HepG2 (cell line): Measurements from ENCODE around the gene STK32C. TPM values are rescaled to one million over a fixed set of nuclear protein-coding genes. Genes with fewer than 3 reads are reported as not detected.

Experiments used
- ATAC-seq: fragments of 200-7000 bp; cut with Tn5 transposase; 3 replicates; pipeline ENCODE4 v1.9.1; 2020; ENCODE audit warnings: mild to moderate bottlenecking, moderate library complexity
- BruUV-seq: library from RNA; stranded (reverse); fragments of 400-500 nt; replicated peaks from 2 replicates; lab custom pipeline; 2021; lab: Mats Ljungman, UMichigan
- CTCF ChIA-PET: fragments of 300-600 bp; formaldehyde crosslinking; extraction: SDS; loops from one replicate; lab custom pipeline; 2021; ENCODE audit warnings: low total read pairs, inconsistent platforms, low intra/inter-chr PET ratio; lab: Yijun Ruan, JAX
- POLR2A ChIA-PET: fragments of 350-600 bp; sonication (Branson Sonifier 250); formaldehyde crosslinking; loops from one replicate; lab custom pipeline; 2020; ENCODE audit warnings: antibody characterized with exemption, inconsistent platforms; lab: Yijun Ruan, JAX
- DNase-seq: peaks from one replicate; pipeline ENCODE4 v3.0.0-alpha.2; 2015; ENCODE audit warnings: low spot score
- FAIRE-seq: peaks from 3 replicates; lab custom pipeline; 2011; peaks lifted over from hg19 to GRCh38; lab: Jason Lieb, UNC
- H2AFZ ChIP-seq: one replicate; pipeline ENCODE4 v1.6.1; 2011; ENCODE audit warnings: low read length, inconsistent platforms
- H3K27ac ChIP-seq: fragments of 300-600 bp; 3 replicates; pipeline ENCODE4 v1.8.0; 2011; ENCODE audit warnings: mixed run types, mild to moderate bottlenecking, mixed read lengths, low read length, inconsistent platforms; ENCODE audit not compliant: insufficient read depth; ENCODE audit errors: extremely low read length
- H3K27me3 ChIP-seq, 2 experiments: fragments of 200-600 bp in 1 of 2; 2 replicates in 1 of 2; 3 replicates in 1 of 2; pipeline versions ENCODE4 v1.6.0 to v1.8.0; 2011; ENCODE audit warnings: low read length in 2 of 2, mild to moderate bottlenecking in 2 of 2, moderate library complexity in 2 of 2, inconsistent platforms in 1 of 2; ENCODE audit not compliant: insufficient read depth in 2 of 2, control insufficient read depth in 1 of 2
- H3K36me3 ChIP-seq, 2 experiments: fragments of 200-600 bp in 1 of 2; replicated peaks in 1 of 2; 2 replicates in 1 of 2; 3 replicates in 1 of 2; pipeline versions ENCODE4 v1.5.1 to v1.8.0; 2011; ENCODE audit warnings: low read length in 2 of 2, inconsistent platforms in 1 of 2; ENCODE audit not compliant: insufficient read depth in 2 of 2, control insufficient read depth in 1 of 2
- H3K4me1 ChIP-seq: 2 replicates; pipeline ENCODE4 v1.5.1; 2012; ENCODE audit warnings: low read length, inconsistent platforms; ENCODE audit not compliant: insufficient read depth
- H3K4me2 ChIP-seq: 2 replicates; pipeline ENCODE4 v1.6.0; 2011; ENCODE audit warnings: low read depth, low read length, inconsistent platforms
- H3K4me3 ChIP-seq, 3 experiments: fragments of 200-600 bp in 1 of 3; sonication (generic), shearing (Covaris generic) in 1 of 3; replicated peaks in 1 of 3; 2 replicates each; pipeline ENCODE4 v1.5.1; 2011 to 2016; ENCODE audit warnings: low read length in 3 of 3, inconsistent platforms in 2 of 3, low read depth in 2 of 3, mild to moderate bottlenecking in 2 of 3, control low read depth in 1 of 3, mixed read lengths in 1 of 3; ENCODE audit not compliant: insufficient read depth in 1 of 3
- H3K79me2 ChIP-seq: one replicate; pipeline ENCODE4 v1.6.1; 2011; ENCODE audit warnings: low read length, inconsistent platforms; ENCODE audit not compliant: insufficient read depth
- H3K9ac ChIP-seq: 2 replicates; pipeline ENCODE4 v1.6.0; 2011; ENCODE audit warnings: mild to moderate bottlenecking, low read depth, low read length, inconsistent platforms; ENCODE audit not compliant: insufficient read depth
- H3K9me3 ChIP-seq: 2 replicates; pipeline ENCODE4 v1.5.1; 2012; ENCODE audit warnings: mild to moderate bottlenecking, low read length
- H4K20me1 ChIP-seq: 2 replicates; pipeline ENCODE4 v1.6.0; 2011; ENCODE audit warnings: inconsistent platforms, mild to moderate bottlenecking, low read length, moderate library complexity; ENCODE audit not compliant: insufficient read depth
- AHDC1 ChIP-seq: sonication (generic); formaldehyde crosslinking; IDR thresholded peaks from 2 replicates; pipeline ENCODE4 v1.5.1; 2020; ENCODE audit warnings: mild to moderate bottlenecking, missing genetic modification reagents, borderline replicate concordance
- CREM ChIP-seq, 2 experiments: sonication (generic) in 1 of 2; formaldehyde crosslinking in 1 of 2; IDR thresholded peaks; 2 replicates each; pipeline versions ENCODE4 v1.4.0 to v1.6.1; 2016 to 2020; ENCODE audit warnings: antibody characterized with exemption in 1 of 2, mild to moderate bottlenecking in 1 of 2, missing genetic modification reagents in 1 of 2
- ELF1 ChIP-seq: sonication (generic); formaldehyde crosslinking; IDR thresholded peaks from 2 replicates; pipeline ENCODE4 v1.4.0; 2020; ENCODE audit warnings: missing genetic modification reagents
- HNRNPL ChIP-seq: fragments of 200-400 bp; formaldehyde crosslinking; IDR thresholded peaks from 2 replicates; pipeline ENCODE4 v1.6.1; 2017; ENCODE audit warnings: mild to moderate bottlenecking, low read depth, low read length
- JDP2 ChIP-seq: sonication (generic); formaldehyde crosslinking; IDR thresholded peaks from 2 replicates; pipeline ENCODE4 v1.8.1; 2022; ENCODE audit warnings: missing genetic modification reagents, borderline replicate concordance
- NKX3-1 ChIP-seq: sonication (generic); formaldehyde crosslinking; IDR thresholded peaks from 2 replicates; pipeline ENCODE4 v1.5.0; 2020; ENCODE audit warnings: missing genetic modification reagents
- POGK ChIP-seq: sonication (generic); formaldehyde crosslinking; conservative IDR thresholded peaks from 2 replicates; pipeline ENCODE4 v1.8.0; 2022; ENCODE audit warnings: mild to moderate bottlenecking, moderate library complexity, missing genetic modification reagents
- RFXANK ChIP-seq: IDR thresholded peaks from 2 replicates; pipeline ENCODE4 v1.6.1; 2016
- SMAD9 ChIP-seq: sonication (generic); formaldehyde crosslinking; IDR thresholded peaks from 2 replicates; pipeline ENCODE4 v1.5.1; 2020; ENCODE audit warnings: mild to moderate bottlenecking, missing genetic modification reagents
- TBL1XR1 ChIP-seq: fragments of 150-350 bp; IDR thresholded peaks from 2 replicates; pipeline ENCODE4 v1.6.1; 2014; ENCODE audit warnings: borderline replicate concordance, low read length; ENCODE audit not compliant: partially characterized antibody
- TGIF2 ChIP-seq: IDR thresholded peaks from 2 replicates; pipeline ENCODE4 v1.6.1; 2016; ENCODE audit warnings: control low read depth, missing compliant biosample characterization
- ZBTB21 ChIP-seq: sonication (generic); formaldehyde crosslinking; IDR thresholded peaks from 2 replicates; pipeline ENCODE4 v1.4.0; 2020; ENCODE audit warnings: missing genetic modification reagents
- ZC3H13 ChIP-seq: sonication (generic); formaldehyde crosslinking; IDR thresholded peaks from 2 replicates; pipeline ENCODE4 v1.8.1; 2023; ENCODE audit warnings: mild to moderate bottlenecking, missing genetic modification reagents, moderate library complexity
- ZNF672 ChIP-seq: sonication (generic); formaldehyde crosslinking; IDR thresholded peaks from 2 replicates; pipeline ENCODE4 v1.8.1; 2022; ENCODE audit warnings: missing genetic modification reagents
- ZNF737 ChIP-seq: sonication (generic); formaldehyde crosslinking; IDR thresholded peaks from 2 replicates; pipeline ENCODE4 v1.5.0; 2020; ENCODE audit warnings: missing genetic modification reagents, mild to moderate bottlenecking, borderline replicate concordance
- ZNF788 ChIP-seq: sonication (generic); formaldehyde crosslinking; IDR thresholded peaks from 2 replicates; pipeline ENCODE4 v1.5.0; 2020; ENCODE audit warnings: mild to moderate bottlenecking, missing genetic modification reagents, borderline replicate concordance
- ZSCAN12 ChIP-seq: sonication (generic); formaldehyde crosslinking; IDR thresholded peaks from 2 replicates; pipeline ENCODE4 v1.9.0; 2021; ENCODE audit warnings: mild to moderate bottlenecking, missing genetic modification reagents
- WGBS: methylation state at CpG from one replicate; pipeline ENCODE4 v1.1.6; 2017; ENCODE audit warnings: low lambda C conversion rate; 5-methylcytosine and 5-hydroxymethylcytosine counted together
- in situ Hi-C: cut with HindIII; loops from 2 replicates; pipeline ENCODE4 v1.10.0; 2017; ENCODE audit warnings: low pct_unique_long_range_greater_than_20kb; ENCODE audit not compliant: extremely low pct_ligation_motif_present
- intact Hi-C: fragments of 100-400 bp; cut with micrococcal nuclease; formaldehyde crosslinking; loops from one replicate; pipeline ENCODE4 v1.10.0; 2022; ENCODE audit not compliant: unreplicated experiment
- polyA plus RNA-seq, 8 experiments: library from polyadenylated mRNA; depleted of rRNA in 3 of 8; stranded (reverse) in 7 of 8; unstranded in 1 of 8; fragments of >200 nt; fragmentation: Illumina TruSeq in 4 of 8; extraction: Trizol in 4 of 8; gene quantifications; 2 replicates each; pipeline versions ENCODE4 v1.2.1 to v1.2.3, GENCODE V29; 2011 to 2016; ENCODE audit warnings: low read depth in 4 of 8, missing spikeins in 1 of 8, mixed read lengths in 1 of 8; ENCODE audit not compliant: insufficient read depth in 1 of 8
- total RNA-seq, 5 experiments: library from RNA; depleted of rRNA; stranded (reverse); fragments of >200 nt; fragmentation: Illumina TruSeq; extraction: Trizol; gene quantifications; 2 replicates each; pipeline ENCODE4 v1.2.3, GENCODE V29; 2016; ENCODE audit warnings: low read depth in 1 of 5

The STK32C gene
- total and polyA plus RNA-seq, 2 of the 13 experiments (the other 11 are each of a cell fraction or from before 2014, with no cell fraction given), result 10.9 to 19.4 TPM

- TF ChIP-seq ZSCAN12 (CRISPR knock-in tag) (no peak), ELF1 (CRISPR knock-in tag) (no peak)
Observed at GRCh38 chr10:132254841-132255240, 52.9 kb downstream of the STK32C start (continued).

DNA sequence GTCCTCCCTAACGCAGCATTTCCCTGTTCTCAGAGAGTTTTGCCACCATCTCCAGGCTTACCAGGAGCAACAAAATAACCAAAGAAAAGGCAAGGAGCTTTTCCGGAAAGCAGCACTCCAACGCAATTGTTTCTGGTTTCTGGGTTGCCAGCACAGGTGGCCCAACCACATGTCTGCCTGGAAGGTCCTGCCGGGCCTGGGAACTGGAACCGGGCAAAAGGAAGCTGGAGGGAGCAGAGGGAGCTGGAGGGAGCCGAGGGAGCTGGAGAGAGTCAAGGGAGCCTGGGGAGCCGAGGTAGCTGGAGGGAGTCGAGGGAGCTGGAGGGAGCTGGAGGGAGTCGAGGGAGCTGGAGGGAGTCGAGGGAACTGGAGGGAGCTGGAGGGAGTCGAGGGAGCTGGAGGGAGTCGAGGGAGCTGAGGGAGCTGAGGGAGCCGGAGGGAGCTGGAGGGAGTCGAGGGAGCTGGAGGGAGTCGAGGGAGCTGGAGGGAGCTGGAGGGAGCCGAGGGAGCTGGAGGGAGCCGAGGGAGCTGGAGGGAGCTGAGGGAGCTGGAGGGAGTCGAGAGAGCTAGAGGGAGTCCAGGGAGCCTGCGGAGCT lies 54.6 kb downstream of the STK32C start:
- Histone ChIP-seq H2AFZ (no peak overlapping the region), H3K27ac (no peak overlapping the region), H3K27me3 (no peaks in the 10 kb centered on the region), H3K36me3 (no peaks in the 10 kb centered on the region), H3K9me3 (no peaks in the 10 kb centered on the region), H3K4me1 (peaks cover 44% of the 10 kb centered on the region), H3K4me2 (no peak overlapping the region), H3K9ac (no peak overlapping the region), H3K4me3 (no peak overlapping the region), H3K79me2 (no peaks in the 10 kb centered on the region), H4K20me1 (no peaks in the 10 kb centered on the region)
- DNase-seq (no peak), FAIRE-seq (no peak), ATAC-seq (no peak)
- intact Hi-C loops, result no loop called here
- POLR2A ChIA-PET, result interaction anchor here (0.8 to 1.0 kb wide), 2 partner anchors 29 to 55 kb away, joined by 3 read pairs; partner anchors contain the start of gene STK32C
- 83% methylated on average over 19 of the region's 19 CpGs for WGBS
- in situ Hi-C loops, result no loop called here
- CTCF ChIA-PET, result no interaction called here
- BruUV-seq, result no TSS peak
- TF ChIP-seq HNRNPL, result no peak
- TF ChIP-seq SMAD9 (CRISPR knock-in tag), result no peak
- TF ChIP-seq JDP2 (CRISPR knock-in tag), result no peak
- TF ChIP-seq ZSCAN12 (CRISPR knock-in tag), result no peak
- TF ChIP-seq ZNF672 (CRISPR knock-in tag), result no peak
- TF ChIP-seq POGK, result no peak
- no peak for TF ChIP-seq ZNF788
- TF ChIP-seq NKX3-1 (CRISPR knock-in tag), result no peak
- no peak for TF ChIP-seq AHDC1 (CRISPR knock-in tag)
- no peak for TF ChIP-seq ZBTB21 (CRISPR knock-in tag)
- TF ChIP-seq CREM (IDR thresholded peaks at IDR 0.05), result no peak
- no peak for TF ChIP-seq CREM (CRISPR knock-in tag; IDR thresholded peaks at IDR 0.05)
- TF ChIP-seq ZC3H13, result no peak
- TF ChIP-seq ZNF737 (CRISPR knock-in tag), result no peak
- no peak for TF ChIP-seq RFXANK (CRISPR knock-in tag)
- no peak for TF ChIP-seq TBL1XR1
- TF ChIP-seq TGIF2 (CRISPR knock-in tag), result no peak
